DOHH2 (cell line): ENCODE results near the gene UBASH3A.

Source experiments
- H3F3A ChIP-seq: fragments of 200-600 bp; sonication (generic), shearing (Covaris generic); 2 replicates; pipeline ENCODE4 v1.6.0; 2016; ENCODE audit warnings: antibody characterized with exemption, mild to moderate bottlenecking; ENCODE audit not compliant: control insufficient read depth, insufficient read depth
- H3K27ac ChIP-seq: fragments of 200-600 bp; sonication (generic); 2 replicates; pipeline ENCODE4 v1.5.1; 2014; ENCODE audit warnings: low read depth, mild to moderate bottlenecking, low read length, moderate library complexity
- H3K27me3 ChIP-seq: fragments of 200-600 bp; sonication (generic); 2 replicates; pipeline ENCODE4 v1.6.1; 2014; ENCODE audit warnings: mild to moderate bottlenecking, low read length, mixed read lengths; ENCODE audit not compliant: control insufficient read depth
- H3K36me3 ChIP-seq: fragments of 200-600 bp; sonication (generic); 2 replicates; pipeline ENCODE4 v1.6.1; 2014; ENCODE audit warnings: mild to moderate bottlenecking, low read length, moderate library complexity, mixed read lengths; ENCODE audit not compliant: control insufficient read depth
- H3K4me1 ChIP-seq: fragments of 200-600 bp; sonication (generic); 2 replicates; pipeline ENCODE4 v1.6.1; 2014; ENCODE audit warnings: mild to moderate bottlenecking, low read length, mixed read lengths; ENCODE audit not compliant: control insufficient read depth
- H3K4me2 ChIP-seq: fragments of 200-600 bp; sonication (generic); 2 replicates; pipeline ENCODE4 v1.6.0; 2014; ENCODE audit warnings: mild to moderate bottlenecking, low read length, moderate library complexity
- H3K4me3 ChIP-seq: fragments of 200-600 bp; sonication (generic); 2 replicates; pipeline ENCODE4 v1.5.1; 2014; ENCODE audit warnings: mild to moderate bottlenecking, low read length, mixed read lengths
- H3K79me2 ChIP-seq: fragments of 200-600 bp; sonication (generic); 2 replicates; pipeline ENCODE4 v1.6.1; 2014; ENCODE audit warnings: mild to moderate bottlenecking, low read length, mixed read lengths; ENCODE audit not compliant: control insufficient read depth
- H3K9me2 ChIP-seq: fragments of 200-600 bp; sonication (generic); replicated peaks from 2 replicates; pipeline ENCODE4 v1.6.1; 2014; ENCODE audit warnings: mild to moderate bottlenecking, low read length, mixed read lengths; ENCODE audit not compliant: control insufficient read depth
- H3K9me3 ChIP-seq: fragments of 200-600 bp; sonication (generic); 2 replicates; pipeline ENCODE4 v1.6.1; 2014; ENCODE audit warnings: antibody characterized with exemption, low read length, mixed read lengths; ENCODE audit not compliant: control insufficient read depth, insufficient read depth
- H4K20me1 ChIP-seq: fragments of 200-600 bp; sonication (generic); 2 replicates; pipeline ENCODE4 v1.6.0; 2014; ENCODE audit warnings: low read depth, mild to moderate bottlenecking, antibody characterized with exemption, low read length, moderate library complexity; ENCODE audit not compliant: control insufficient read depth, insufficient read depth
- CTCF ChIP-seq: fragments of 200-600 bp; sonication (generic); IDR thresholded peaks from one replicate; pipeline ENCODE4 v1.5.1; 2014; ENCODE audit warnings: antibody characterized with exemption, mild to moderate bottlenecking, low read depth, low read length; ENCODE audit not compliant: poor library complexity, severe bottlenecking
- EZH2phosphoT487 ChIP-seq: fragments of 200-600 bp; sonication (generic); IDR thresholded peaks from 2 replicates; pipeline ENCODE4 v1.6.1; 2017; ENCODE audit warnings: borderline replicate concordance, mild to moderate bottlenecking, antibody characterized with exemption, low read length, moderate library complexity, mixed read lengths

Gene UBASH3A

GRCh38 chr21:42382915-42383314, 20.8 kb upstream of the UBASH3A start:
- Histone ChIP-seq H3K9me3 (no peaks in the 10 kb centered on the region), H3K4me1 (peaks cover 23% of the 10 kb centered on the region), H3F3A (no peaks in the 10 kb centered on the region), H3K79me2 (no peaks in the 10 kb centered on the region), H3K27me3 (peaks cover 18% of the 10 kb centered on the region; the same call in 1 of the 2 replicates), H3K27ac (no peak overlapping the region), H3K9me2 (no peaks in the 10 kb centered on the region), H3K4me3 (no peak overlapping the region), H3K4me2 (no peak overlapping the region), H3K36me3 (no peaks in the 10 kb centered on the region), H4K20me1 (no peaks in the 10 kb centered on the region)
- no peak for TF ChIP-seq CTCF
- no peak for TF ChIP-seq EZH2phosphoT487

GRCh38 chr21:42383331-42383730, 20.4 kb upstream of the UBASH3A start:
- Histone ChIP-seq H3K9me3 (no peaks in the 10 kb centered on the region), H3F3A (no peaks in the 10 kb centered on the region), H3K4me1 (peaks cover 23% of the 10 kb centered on the region), H3K79me2 (no peaks in the 10 kb centered on the region), H3K9me2 (no peaks in the 10 kb centered on the region), H3K27me3 (peaks cover 18% of the 10 kb centered on the region; the same call in 1 of the 2 replicates), H3K27ac (no peak overlapping the region), H4K20me1 (no peaks in the 10 kb centered on the region), H3K4me2 (no peak overlapping the region), H3K36me3 (no peaks in the 10 kb centered on the region), H3K4me3 (no peak overlapping the region)
- no peak for TF ChIP-seq EZH2phosphoT487
- TF ChIP-seq CTCF, result no peak

- H3K36me3 ChIP-seq, result no peaks in the 10 kb centered on the region
- H3K4me2 ChIP-seq, result peak overlapping the region; percentile 5; the same call in 1 of the 2 replicates
- peaks cover 23% of the 10 kb centered on the region; the same call in 1 of the 2 replicates for H3K27me3 ChIP-seq
- no peaks in the 10 kb centered on the region for H4K20me1 ChIP-seq
- no peaks in the 10 kb centered on the region for H3K9me3 ChIP-seq
- no peaks in the 10 kb centered on the region for H3F3A ChIP-seq
- no peak overlapping the region for H3K27ac ChIP-seq
- no peaks in the 10 kb centered on the region for H3K79me2 ChIP-seq
- TF ChIP-seq CTCF, result no peak
- peaks cover 22% of the 10 kb centered on the region for H3K4me1 ChIP-seq
- H3K9me2 ChIP-seq, result no peaks in the 10 kb centered on the region
- no peak overlapping the region for H3K4me3 ChIP-seq
These were observed 19.4 kb upstream of the UBASH3A start for GRCh38 chr21:42384156-42384945.
